DMS53 (cell line): ENCODE data around the gene POFUT1.
A peak's percentile ranks its signal among the peaks of the same experiment; 100 is the strongest.

ENCODE experiments used
- DNase-seq: peaks from one replicate; lab custom pipeline; 2025; lab: John Stamatoyannopoulos, UW

POFUT1 gene

DNA sequence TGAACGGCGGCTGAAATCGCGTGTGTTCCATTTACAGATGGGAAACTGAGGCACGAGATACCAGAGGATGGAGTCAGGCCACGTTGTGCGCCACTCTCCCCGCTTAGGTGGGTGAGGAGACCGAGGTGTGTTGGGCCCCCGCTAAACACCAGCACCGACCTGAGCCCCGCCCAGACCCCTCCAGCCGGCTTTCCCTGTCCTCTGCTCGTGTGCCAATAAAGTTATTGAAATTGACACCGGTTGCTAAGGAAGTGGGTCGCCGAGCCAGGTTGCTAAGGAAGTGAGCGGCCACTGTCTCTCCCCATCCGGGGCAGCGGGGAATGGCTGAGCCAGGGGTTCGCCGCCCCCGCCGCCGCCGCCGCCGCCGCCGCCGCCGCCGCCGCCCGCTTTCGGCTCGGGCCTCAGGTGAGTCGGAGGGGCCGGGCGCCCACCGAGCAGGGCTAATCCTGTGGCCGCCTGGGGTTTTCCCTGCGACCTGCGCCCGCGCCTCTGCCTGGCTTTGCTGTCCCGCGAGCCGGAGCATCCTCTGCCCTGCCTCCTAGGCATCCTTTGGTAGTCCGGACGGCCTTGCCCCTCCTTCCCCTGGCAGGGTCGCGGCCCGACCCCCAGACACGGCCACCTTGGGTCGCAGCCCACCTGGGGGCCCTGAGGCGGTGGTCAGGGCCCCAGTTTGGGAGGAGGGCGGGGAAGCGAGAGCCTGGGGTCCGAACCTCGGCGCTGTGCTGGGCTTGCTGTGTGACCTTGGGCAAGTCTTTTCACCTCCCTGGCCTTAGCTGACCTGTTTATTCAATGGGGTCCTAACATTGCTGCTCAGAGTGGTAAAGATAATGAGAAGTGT lies 69.9 kb downstream of the POFUT1 start, which contains the start of gene KIF3B:
Gene KIF3B (plus strand): TSS at position 291 of the 838 bp plus-strand sequence. CDS start 32,127 bp downstream, outside the sequence.
- peak; percentile 97 for DNase-seq

DNA sequence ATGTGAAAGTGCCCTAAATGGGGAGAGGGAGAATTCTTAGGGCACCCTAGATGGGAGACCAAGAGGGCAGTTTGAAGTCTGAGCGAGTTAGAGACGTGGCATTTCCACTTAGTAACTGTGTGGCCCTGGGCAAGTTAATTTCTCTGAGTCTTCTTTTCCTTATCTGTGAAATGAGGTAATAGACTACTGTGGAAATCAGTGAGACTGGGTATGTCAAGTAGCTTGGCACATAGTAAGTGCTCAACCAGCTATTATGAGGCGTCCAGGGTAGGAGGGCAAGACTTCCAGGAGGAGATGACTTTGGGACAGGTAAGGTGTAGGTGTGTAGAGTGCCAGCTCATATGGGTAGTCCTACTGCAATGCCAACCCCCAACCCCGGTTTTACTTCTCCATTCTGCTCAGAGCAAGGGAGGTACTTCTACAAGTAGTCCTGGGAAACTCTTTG lies 70.5 kb downstream of the POFUT1 start:
- peak; percentile 38 for DNase-seq

DNA sequence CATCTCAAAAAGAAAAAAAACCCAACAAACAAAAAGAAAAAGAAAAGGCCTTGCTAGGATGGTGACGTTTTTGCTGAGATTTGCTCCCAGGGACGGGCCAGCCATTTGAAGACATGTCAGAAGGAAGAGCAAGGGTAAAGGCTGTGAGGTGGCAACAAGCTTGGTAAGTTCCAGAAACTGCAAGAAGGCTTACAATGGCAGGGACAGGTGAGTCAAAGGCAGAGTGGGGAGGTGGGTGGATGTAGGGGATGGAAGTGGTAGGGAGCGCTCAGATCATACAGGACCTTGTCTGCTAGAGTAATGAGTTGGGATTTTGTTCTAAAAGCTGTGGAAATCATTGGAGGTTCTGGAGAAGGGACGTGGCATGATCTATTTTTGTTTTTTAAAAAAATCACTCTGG lies 74.0 kb downstream of the POFUT1 start:
- DNase-seq = peak; percentile 40

DNA sequence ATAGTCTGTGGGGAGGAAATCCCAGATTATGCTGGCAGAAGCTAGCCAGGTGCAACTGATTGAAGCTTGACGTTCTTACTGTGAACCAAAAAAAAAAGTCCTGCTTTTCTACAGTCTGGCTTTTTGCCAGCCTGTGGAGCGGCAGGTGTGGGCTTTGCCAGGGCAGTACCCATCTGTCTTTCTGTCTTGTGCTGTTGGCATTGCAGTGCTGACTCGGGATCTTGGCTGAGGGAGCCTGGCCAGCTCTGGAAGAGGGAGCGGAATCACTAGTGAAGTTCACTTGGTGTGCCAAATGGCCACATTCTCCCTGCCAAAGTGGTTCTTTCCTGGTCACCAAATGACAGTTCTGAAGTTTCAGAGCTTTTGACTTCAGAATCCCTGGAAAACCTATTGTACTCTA lies 74.8 kb downstream of the POFUT1 start:
- peak; percentile 85 for DNase-seq

DNA sequence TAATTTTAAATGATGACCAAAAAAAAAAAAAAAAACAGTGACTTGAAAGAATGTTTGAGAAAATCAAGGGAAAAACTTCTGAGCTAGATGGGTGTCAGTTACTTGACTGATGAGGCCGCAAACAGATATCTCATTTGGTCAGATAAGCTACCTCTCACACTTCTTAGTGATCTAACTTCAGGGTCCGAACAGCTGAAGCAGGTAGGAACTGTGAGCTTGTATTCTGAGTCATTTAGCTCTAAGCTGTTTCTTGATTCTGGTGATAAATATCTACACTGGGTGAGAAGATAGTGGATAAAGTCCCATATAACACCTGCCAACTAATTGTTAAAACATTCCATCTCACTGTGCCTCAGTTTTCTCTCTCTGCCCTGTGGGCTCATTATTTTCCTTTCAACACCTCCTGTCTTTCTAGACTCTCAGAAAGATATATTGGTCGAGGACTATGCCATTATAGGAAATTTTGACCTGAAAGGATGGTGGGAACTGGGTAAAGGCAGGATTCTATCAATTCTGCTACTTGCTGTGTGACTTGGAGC lies 77.5 kb downstream of the POFUT1 start:
- DNase-seq = no peak

DNA sequence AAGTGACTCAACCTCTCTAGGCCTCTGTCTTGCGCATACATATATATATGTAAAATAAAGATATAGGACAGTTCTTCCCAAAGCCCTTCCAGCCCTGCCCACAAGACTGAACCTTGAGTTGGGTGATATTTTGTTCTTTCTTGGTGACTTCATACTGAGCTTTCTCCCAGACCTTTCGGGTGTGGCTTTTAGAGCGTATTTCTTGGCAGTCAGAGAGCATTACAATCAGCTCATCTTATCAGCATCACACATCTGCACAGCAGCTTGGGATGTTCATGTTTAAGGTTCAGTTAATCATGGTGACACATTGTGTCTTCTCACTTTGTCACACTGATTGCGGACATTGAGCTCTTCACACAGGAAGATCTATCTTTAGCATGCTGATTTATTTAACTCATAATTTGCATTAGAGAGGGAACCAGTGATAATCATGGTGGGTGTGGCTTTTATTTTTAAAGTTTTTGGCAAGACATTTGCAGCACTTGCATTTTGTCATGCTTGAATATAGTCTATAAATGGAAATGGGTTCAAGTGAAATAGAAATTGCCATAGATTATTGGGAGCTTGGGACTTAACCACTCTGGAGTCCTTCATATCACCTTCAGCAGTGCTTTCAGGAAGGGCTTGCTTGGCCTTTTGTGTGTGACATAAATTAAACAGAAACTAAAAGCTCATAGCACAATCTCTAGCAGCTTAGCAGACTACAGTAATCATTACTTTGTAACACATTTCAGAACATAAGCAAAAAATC lies 78.1 kb downstream of the POFUT1 start:
- no peak for DNase-seq

DNA sequence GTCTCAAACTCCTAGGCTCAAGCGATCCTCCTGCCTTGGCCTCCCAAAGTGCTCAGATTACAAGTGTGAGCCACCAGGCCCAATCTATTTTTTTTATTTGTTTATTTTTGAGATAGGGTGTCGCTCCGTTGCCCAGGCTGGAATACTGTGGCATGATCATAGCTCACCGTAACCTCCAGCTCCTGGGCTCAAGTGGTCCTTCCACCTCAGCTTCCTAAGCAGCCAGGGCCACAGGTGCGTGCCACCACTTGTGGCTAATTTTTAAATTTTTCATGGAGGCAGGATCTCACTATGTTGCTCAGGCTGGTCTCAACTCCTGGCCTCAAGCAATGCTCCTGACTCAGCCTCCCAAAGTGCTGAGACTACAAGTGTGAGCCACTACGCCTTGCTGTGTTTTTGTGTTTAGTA lies 79.6 kb downstream of the POFUT1 start:
- DNase-seq = no peak
